Measurements from ENCODE around the gene TREML2. TPM values are rescaled to one million over a fixed set of nuclear protein-coding genes. Genes with fewer than 3 reads are reported as not detected.

The TREML2 gene
- total RNA-seq, 4 donors from 2014 or later: 0.40 TPM; not detected in 3

- no peaks in the 10 kb centered on the region for H3K36me3 ChIP-seq
- no peaks in the 10 kb centered on the region for H3K27me3 ChIP-seq
- peaks cover 0 to 15% (median 5%) of the 10 kb centered on the region in 4 donors for H3K4me1 ChIP-seq
- peak overlapping the region in 2 of 4 donors; percentile 62 to 75 for H3K27ac ChIP-seq
- H3K9me3 ChIP-seq: no peaks in the 10 kb centered on the region
- no peak overlapping the region for H3K4me3 ChIP-seq
- DNase-seq: peak in 1 of 3 donors; percentile 27
- TF ChIP-seq POLR2A (IDR thresholded peaks at IDR 0.05): no peak
- TF ChIP-seq, protein P1, sequence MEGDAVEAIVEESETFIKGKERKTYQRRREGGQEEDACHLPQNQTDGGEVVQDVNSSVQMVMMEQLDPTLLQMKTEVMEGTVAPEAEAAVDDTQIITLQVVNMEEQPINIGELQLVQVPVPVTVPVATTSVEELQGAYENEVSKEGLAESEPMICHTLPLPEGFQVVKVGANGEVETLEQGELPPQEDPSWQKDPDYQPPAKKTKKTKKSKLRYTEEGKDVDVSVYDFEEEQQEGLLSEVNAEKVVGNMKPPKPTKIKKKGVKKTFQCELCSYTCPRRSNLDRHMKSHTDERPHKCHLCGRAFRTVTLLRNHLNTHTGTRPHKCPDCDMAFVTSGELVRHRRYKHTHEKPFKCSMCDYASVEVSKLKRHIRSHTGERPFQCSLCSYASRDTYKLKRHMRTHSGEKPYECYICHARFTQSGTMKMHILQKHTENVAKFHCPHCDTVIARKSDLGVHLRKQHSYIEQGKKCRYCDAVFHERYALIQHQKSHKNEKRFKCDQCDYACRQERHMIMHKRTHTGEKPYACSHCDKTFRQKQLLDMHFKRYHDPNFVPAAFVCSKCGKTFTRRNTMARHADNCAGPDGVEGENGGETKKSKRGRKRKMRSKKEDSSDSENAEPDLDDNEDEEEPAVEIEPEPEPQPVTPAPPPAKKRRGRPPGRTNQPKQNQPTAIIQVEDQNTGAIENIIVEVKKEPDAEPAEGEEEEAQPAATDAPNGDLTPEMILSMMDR (IDR thresholded peaks at IDR 0.05): no peak
These were observed 820 bp upstream of the TREML2 start for GRCh38 chr6:41201764-41202173.

GRCh38 chr6:41200296-41200900 lies 551 bp downstream of the TREML2 start:
- Histone ChIP-seq H3K27ac (peak overlapping the region; percentile 6 to 75 (median 54)), H3K27me3 (no peaks in the 10 kb centered on the region), H3K4me3 (peak overlapping the region in 1 of 4 donors; percentile 5), H3K9me3 (no peaks in the 10 kb centered on the region), H3K4me1 (peaks cover 0 to 15% (median 5%) of the 10 kb centered on the region in 4 donors), H3K36me3 (no peaks in the 10 kb centered on the region)
- TF ChIP-seq, protein P1 (IDR thresholded peaks at IDR 0.05): no peak
- no peak for TF ChIP-seq POLR2A (IDR thresholded peaks at IDR 0.05)
- DNase-seq: peak in 2 of 3 donors; percentile 61 to 64

DNA sequence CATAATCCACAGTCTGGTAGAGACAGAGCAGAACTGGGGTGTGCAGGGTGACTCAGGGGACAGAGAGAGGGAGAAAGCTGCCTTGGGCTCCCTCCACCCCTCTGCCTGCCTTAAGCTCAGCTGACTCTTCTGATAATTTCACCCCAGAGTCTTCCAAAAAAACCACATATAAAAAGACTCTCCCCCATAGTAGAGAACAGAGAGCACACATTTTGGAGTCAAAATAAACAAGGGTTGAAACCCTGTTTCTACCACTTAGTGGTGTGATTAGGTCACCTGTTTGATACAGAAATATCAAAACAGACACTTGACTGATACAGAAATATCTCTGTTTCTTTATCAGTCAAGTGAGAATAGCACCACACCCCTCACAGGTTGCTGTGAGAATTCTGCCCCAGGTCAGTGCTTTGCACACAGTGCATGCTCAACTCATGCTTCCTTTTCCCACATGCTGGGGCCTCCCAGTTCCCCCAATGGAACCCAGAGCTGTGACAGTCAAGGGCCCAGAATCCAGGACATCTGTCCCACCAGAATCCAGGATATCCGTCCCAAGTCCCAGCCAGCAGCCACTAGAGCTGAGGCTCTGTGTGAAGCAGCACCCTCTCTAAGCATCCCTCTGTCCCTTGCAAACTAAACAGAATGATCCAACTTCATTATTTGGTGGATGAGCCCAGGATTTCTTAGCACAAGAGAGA lies 1.2 kb downstream of the TREML2 start:
- TF ChIP-seq, protein P1 (IDR thresholded peaks at IDR 0.05): no peak
- TF ChIP-seq POLR2A (IDR thresholded peaks at IDR 0.05): no peak
- H3K9me3 ChIP-seq: no peaks in the 10 kb centered on the region
- DNase-seq: peak in 1 of 3 donors; percentile 29
- H3K27me3 ChIP-seq: no peaks in the 10 kb centered on the region
- H3K27ac ChIP-seq: peak overlapping the region in 3 of 4 donors; percentile 6 to 75 (median 62)
- no peak overlapping the region for H3K4me3 ChIP-seq
- peaks cover 0 to 15% (median 5%) of the 10 kb centered on the region in 4 donors for H3K4me1 ChIP-seq
- H3K36me3 ChIP-seq: no peaks in the 10 kb centered on the region

DNA sequence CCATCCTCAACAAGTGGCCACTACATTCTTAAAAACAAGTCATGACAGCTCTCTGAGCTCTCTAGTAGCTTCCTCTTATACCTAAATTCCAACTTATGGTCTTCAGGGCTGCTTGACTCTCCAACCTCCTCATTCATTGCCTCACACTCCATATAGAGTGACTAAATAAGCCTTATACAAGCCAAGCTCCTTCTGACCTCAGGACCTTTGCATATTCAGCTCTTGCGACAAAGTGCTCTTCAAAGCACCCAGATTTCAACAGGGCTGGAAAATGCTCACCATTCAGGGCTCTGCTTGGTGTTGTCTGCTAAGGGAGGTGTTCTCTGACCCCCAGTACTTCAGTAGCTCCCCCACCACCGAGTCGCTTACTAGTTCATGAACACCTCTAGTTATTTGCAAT lies 3.7 kb downstream of the TREML2 start:
- DNase-seq: no peak
- H3K4me3 ChIP-seq: no peak overlapping the region
- no peaks in the 10 kb centered on the region for H3K9me3 ChIP-seq
- no peak overlapping the region for H3K27ac ChIP-seq
- TF ChIP-seq POLR2A (IDR thresholded peaks at IDR 0.05): no peak
- TF ChIP-seq, protein P1 (IDR thresholded peaks at IDR 0.05): no peak
- no peaks in the 10 kb centered on the region for H3K27me3 ChIP-seq
- peaks cover 0 to 15% (median 5%) of the 10 kb centered on the region in 4 donors for H3K4me1 ChIP-seq
- H3K36me3 ChIP-seq: no peaks in the 10 kb centered on the region

- no peaks in the 10 kb centered on the region for H3K36me3 ChIP-seq
- no peak overlapping the region for H3K4me3 ChIP-seq
- H3K9me3 ChIP-seq: peaks cover 0 to 5% (median 0%) of the 10 kb centered on the region in 4 donors
- no peaks in the 10 kb centered on the region for H3K4me1 ChIP-seq
- DNase-seq: no peak
- TF ChIP-seq, protein P1 (IDR thresholded peaks at IDR 0.05): no peak
- no peak for TF ChIP-seq POLR2A (IDR thresholded peaks at IDR 0.05)
- H3K27ac ChIP-seq: no peak overlapping the region
- H3K27me3 ChIP-seq: no peaks in the 10 kb centered on the region
These were observed 6.6 kb downstream of the TREML2 start for GRCh38 chr6:41194386-41194785.

Data from Peyer's patch (tissue), 4 donors.